Testis (tissue), 3 donors: ENCODE data around the gene ARSD. TPM values are rescaled to one million over a fixed set of nuclear protein-coding genes. Genes with fewer than 3 reads are reported as not detected.
"Not testable (repeated sequence)": the region's sequence is repeated elsewhere in the genome, so short reads cannot be mapped to it uniquely, and the experiment has no call there.

Experiments
- DNase-seq: peaks from one replicate; pipeline ENCODE4 v3.0.0-alpha.2; 2019
- H3K27ac ChIP-seq, 2 donors: fragments of 200-600 bp; sonication (generic); one replicate each; pipeline ENCODE4 v1.5.1; 2019
- H3K27me3 ChIP-seq: fragments of 200-600 bp; sonication (generic); one replicate; pipeline ENCODE4 v1.5.1; 2019
- H3K36me3 ChIP-seq: fragments of 200-600 bp; sonication (generic); one replicate; pipeline ENCODE4 v1.5.1; 2017; ENCODE audit warnings: low read depth; ENCODE audit errors: missing control alignments
- H3K4me1 ChIP-seq: fragments of 200-600 bp; sonication (generic); one replicate; pipeline ENCODE4 v1.5.1; 2019
- H3K4me3 ChIP-seq, 2 donors: fragments of 200-600 bp; sonication (generic); one replicate each; pipeline ENCODE4 v1.5.1; 2017 to 2019
- H3K9me3 ChIP-seq: fragments of 200-600 bp; sonication (generic); one replicate; pipeline ENCODE4 v1.5.1; 2017
- CTCF ChIP-seq, 3 experiments: fragments of 450-650 bp in 2 of 3; fragments of 200-600 bp in 1 of 3; sonication (generic) in 1 of 3; IDR thresholded peaks; one replicate each; pipeline ENCODE4 v1.5.1; 2016 to 2019; ENCODE audit warnings: antibody characterized with exemption in 3 of 3, mild to moderate bottlenecking in 2 of 3, moderate library complexity in 1 of 3
- POLR2A ChIP-seq: fragments of 450-650 bp; IDR thresholded peaks from one replicate; pipeline ENCODE4 v1.6.1; 2017; ENCODE audit warnings: antibody characterized with exemption, mild to moderate bottlenecking, moderate library complexity
- WGBS, 2 donors: methylation state at CpG; one replicate each; pipeline ENCODE4 v1.1.5; 2018; 5-methylcytosine and 5-hydroxymethylcytosine counted together
- intact Hi-C: fragments of 100-400 bp; cut with DNase I; formaldehyde crosslinking; loops from one replicate; pipeline ENCODE4 v1.15.1; 2023; ENCODE audit warnings: low total_unique reads
- polyA plus RNA-seq: library from polyadenylated mRNA; stranded (reverse); fragments of 350-450 nt; fragmentation: Illumina TruSeq; extraction: RNeasy Lipid Tissue Mini Kit (QIAGEN cat#74804); gene quantifications from one replicate; pipeline ENCODE4 v1.2.3, GENCODE V29; 2014; ENCODE audit warnings: low read depth, low replicate concordance; ENCODE audit not compliant: insufficient read depth
- total RNA-seq, 2 donors: library from RNA; depleted of rRNA; stranded (reverse); fragments of >200 nt; gene quantifications; one replicate each; pipeline ENCODE4 v1.2.3, GENCODE V29; 2016

The ARSD gene
- total and polyA plus RNA-seq, 3 donors from 2014 or later = 14.6 to 37.0 (median 25.4) TPM

GRCh38 chrX:2954541-2954940 lies 25.4 kb upstream of the ARSD start:
- Histone ChIP-seq H3K27me3 (no peaks in the 10 kb centered on the region), H3K27ac (no peak overlapping the region), H3K9me3 (no peaks in the 10 kb centered on the region), H3K4me1 (no peaks in the 10 kb centered on the region), H3K4me3 (no peak overlapping the region), H3K36me3 (no peaks in the 10 kb centered on the region)
- TF ChIP-seq POLR2A = no peak
- TF ChIP-seq CTCF (IDR thresholded peaks at IDR 0.05) = no peak
- WGBS, 2 donors = 92 to 99% methylated on average over 2 to 4 of the region's 4 CpGs
- intact Hi-C loops = no loop called here
- no peak for DNase-seq

- intact Hi-C loops = not testable (repeated sequence)
These were observed 8.8 kb upstream of the ARSD start for GRCh38 chrX:2937942-2938341.

GRCh38 chrX:2934715-2935710 lies 5.9 kb upstream of the ARSD start:
- WGBS, 2 donors = 72 to 79% methylated on average over 8 to 18 of the region's 18 CpGs
- DNase-seq = no peak

More at GRCh38 chrX:2937942-2938341, 8.8 kb upstream of the ARSD start:
- not testable (repeated sequence) for H3K4me3 ChIP-seq, H3K27me3 ChIP-seq, H3K4me1 ChIP-seq, H3K9me3 ChIP-seq, DNase-seq, H3K27ac ChIP-seq, H3K36me3 ChIP-seq
- 93 to 95% methylated on average over 10 to 17 of the region's 20 CpGs for WGBS, 2 donors

GRCh38 chrX:2933125-2933900 lies 4.2 kb upstream of the ARSD start:
- 70 to 77% methylated on average over 14 to 19 of the region's 19 CpGs for WGBS, 2 donors
- no peak overlapping the region for H3K27ac ChIP-seq
- intact Hi-C loops = no loop called here
- no peak for TF ChIP-seq CTCF (IDR thresholded peaks at IDR 0.05)
- no peak for TF ChIP-seq POLR2A
- no peak overlapping the region for H3K4me3 ChIP-seq
- H3K9me3 ChIP-seq = no peaks in the 10 kb centered on the region
- no peaks in the 10 kb centered on the region for H3K4me1 ChIP-seq
- H3K36me3 ChIP-seq = no peaks in the 10 kb centered on the region
- H3K27me3 ChIP-seq = no peaks in the 10 kb centered on the region
- DNase-seq = no peak

More at GRCh38 chrX:2934715-2935710, 5.9 kb upstream of the ARSD start:
- Histone ChIP-seq H3K9me3 (no peaks in the 10 kb centered on the region), H3K36me3 (no peaks in the 10 kb centered on the region), H3K27me3 (no peaks in the 10 kb centered on the region), H3K27ac (no peak overlapping the region), H3K4me3 (no peak overlapping the region), H3K4me1 (no peaks in the 10 kb centered on the region)
- intact Hi-C loops = no loop called here
- TF ChIP-seq CTCF (IDR thresholded peaks at IDR 0.05) (no peak), POLR2A (no peak)

- Histone ChIP-seq H3K27me3 (no peaks in the 10 kb centered on the region), H3K9me3 (no peaks in the 10 kb centered on the region), H3K27ac (no peak overlapping the region), H3K4me1 (no peaks in the 10 kb centered on the region), H3K36me3 (no peaks in the 10 kb centered on the region), H3K4me3 (no peak overlapping the region)
- no peak for TF ChIP-seq POLR2A
- TF ChIP-seq CTCF (IDR thresholded peaks at IDR 0.05) = no peak
- intact Hi-C loops = no loop called here
- no peak for DNase-seq
- 89 to 100% methylated on average over 2 to 4 of the region's 4 CpGs for WGBS, 2 donors
These were observed 2.5 kb upstream of the ARSD start for GRCh38 chrX:2931612-2932011.
